HepG2 (cell line): ENCODE data around the gene MADD. TPM values are rescaled to one million over a fixed set of nuclear protein-coding genes. Genes with fewer than 3 reads are reported as not detected.

Experiments used
- BCL3 ChIP-seq: sonication (generic); formaldehyde crosslinking; IDR thresholded peaks from 2 replicates; pipeline ENCODE4 v1.5.1; 2020; ENCODE audit warnings: mild to moderate bottlenecking, missing genetic modification reagents, moderate library complexity
- GTF3A ChIP-seq: sonication (generic); formaldehyde crosslinking; conservative IDR thresholded peaks from 2 replicates; pipeline ENCODE4 v1.4.0; 2020; ENCODE audit warnings: mild to moderate bottlenecking, missing genetic modification reagents
- JUND ChIP-seq: sonication (generic); formaldehyde crosslinking; IDR thresholded peaks from 2 replicates; pipeline ENCODE4 v1.8.0; 2022; ENCODE audit warnings: mild to moderate bottlenecking, missing genetic modification reagents
- KMT2A ChIP-seq: sonication (generic); formaldehyde crosslinking; IDR thresholded peaks from 2 replicates; pipeline ENCODE4 v1.4.0; 2020; ENCODE audit warnings: missing genetic modification reagents
- NCOA2 ChIP-seq: sonication (generic); formaldehyde crosslinking; IDR thresholded peaks from 2 replicates; pipeline ENCODE4 v1.8.0; 2022; ENCODE audit warnings: inconsistent platforms
- PHF8 ChIP-seq: sonication (generic); formaldehyde crosslinking; IDR thresholded peaks from 2 replicates; pipeline ENCODE4 v1.5.0; 2020; ENCODE audit warnings: missing genetic modification reagents
- RBM39 ChIP-seq: fragments of 200-400 bp; formaldehyde crosslinking; IDR thresholded peaks from one replicate; pipeline ENCODE4 v1.6.1; 2018; ENCODE audit warnings: antibody characterized with exemption, mild to moderate bottlenecking, low read depth, low read length; ENCODE audit not compliant: poor library complexity, severe bottlenecking
- TBP ChIP-seq: sonication (generic); formaldehyde crosslinking; IDR thresholded peaks from 2 replicates; pipeline ENCODE4 v1.5.0; 2020; ENCODE audit warnings: missing genetic modification reagents
- ZBTB7B ChIP-seq: sonication (generic); formaldehyde crosslinking; IDR thresholded peaks from 2 replicates; pipeline ENCODE4 v1.4.0; 2020; ENCODE audit warnings: missing genetic modification reagents
- ZIK1 ChIP-seq: sonication (generic); formaldehyde crosslinking; IDR thresholded peaks from 2 replicates; pipeline ENCODE4 v1.5.0; 2020; ENCODE audit warnings: mild to moderate bottlenecking, low read depth, missing genetic modification reagents, borderline replicate concordance
- ZNF235 ChIP-seq: sonication (generic); formaldehyde crosslinking; IDR thresholded peaks from 2 replicates; pipeline ENCODE4 v1.8.1; 2023; ENCODE audit warnings: mild to moderate bottlenecking, missing genetic modification reagents, borderline replicate concordance
- ZNF501 ChIP-seq: sonication (generic); formaldehyde crosslinking; IDR thresholded peaks from 2 replicates; pipeline ENCODE4 v1.5.1; 2020; ENCODE audit warnings: mild to moderate bottlenecking, moderate library complexity, missing genetic modification reagents
- ZNF512 ChIP-seq: sonication (generic); formaldehyde crosslinking; IDR thresholded peaks from 2 replicates; pipeline ENCODE4 v1.4.0; 2020; ENCODE audit warnings: mild to moderate bottlenecking, missing genetic modification reagents
- ZNF512B ChIP-seq: sonication (generic); formaldehyde crosslinking; IDR thresholded peaks from 2 replicates; pipeline ENCODE4 v1.5.1; 2020; ENCODE audit warnings: missing genetic modification reagents, mild to moderate bottlenecking, borderline replicate concordance
- ZNF550 ChIP-seq: sonication (generic); formaldehyde crosslinking; IDR thresholded peaks from 2 replicates; pipeline ENCODE4 v1.4.0; 2020; ENCODE audit warnings: mild to moderate bottlenecking, missing genetic modification reagents, borderline replicate concordance
- ZNF737 ChIP-seq: sonication (generic); formaldehyde crosslinking; IDR thresholded peaks from 2 replicates; pipeline ENCODE4 v1.5.0; 2020; ENCODE audit warnings: missing genetic modification reagents, mild to moderate bottlenecking, borderline replicate concordance
- ZNF792 ChIP-seq: IDR thresholded peaks from 2 replicates; pipeline ENCODE4 v1.6.1; 2016
- ZNF850 ChIP-seq: sonication (generic); formaldehyde crosslinking; conservative IDR thresholded peaks from 2 replicates; pipeline ENCODE4 v1.9.0; 2021; ENCODE audit warnings: mild to moderate bottlenecking, missing genetic modification reagents
- polyA plus RNA-seq, 8 experiments: library from polyadenylated mRNA; depleted of rRNA in 3 of 8; stranded (reverse) in 7 of 8; unstranded in 1 of 8; fragments of >200 nt; fragmentation: Illumina TruSeq in 4 of 8; extraction: Trizol in 4 of 8; gene quantifications; 2 replicates each; pipeline versions ENCODE4 v1.2.1 to v1.2.3, GENCODE V29; 2011 to 2016; ENCODE audit warnings: low read depth in 4 of 8, missing spikeins in 1 of 8, mixed read lengths in 1 of 8; ENCODE audit not compliant: insufficient read depth in 1 of 8
- total RNA-seq, 5 experiments: library from RNA; depleted of rRNA; stranded (reverse); fragments of >200 nt; fragmentation: Illumina TruSeq; extraction: Trizol; gene quantifications; 2 replicates each; pipeline ENCODE4 v1.2.3, GENCODE V29; 2016; ENCODE audit warnings: low read depth in 1 of 5
- TF ChIP-seq, protein P1 (sequence below): sonication (generic); formaldehyde crosslinking; IDR thresholded peaks from 2 replicates; pipeline ENCODE4 v1.8.0; 2022; ENCODE audit warnings: mild to moderate bottlenecking, missing genetic modification reagents, moderate library complexity
- TF ChIP-seq, protein P2 (sequence below): sonication (generic); formaldehyde crosslinking; IDR thresholded peaks from 2 replicates; pipeline ENCODE4 v1.9.0; 2022; ENCODE audit warnings: low read depth, missing genetic modification reagents
- TF ChIP-seq, protein P3 (sequence below): sonication (generic); formaldehyde crosslinking; IDR thresholded peaks from 2 replicates; pipeline ENCODE4 v1.4.0; 2020; ENCODE audit warnings: missing genetic modification reagents, borderline replicate concordance

MADD gene
- total and polyA plus RNA-seq, 2 of the 13 experiments (the other 11 are each of a cell fraction or from before 2014, with no cell fraction given), result 18.0 to 29.2 TPM

- no peak for TF ChIP-seq RBM39
- no peak for TF ChIP-seq ZNF550 (CRISPR knock-in tag)
- no peak for TF ChIP-seq ZNF792 (CRISPR knock-in tag)
- no peak for TF ChIP-seq KMT2A (CRISPR knock-in tag)
- no peak for TF ChIP-seq PHF8 (CRISPR knock-in tag)
- no peak for TF ChIP-seq ZNF512 (CRISPR knock-in tag)
- TF ChIP-seq TBP, result no peak
- TF ChIP-seq, protein P1, sequence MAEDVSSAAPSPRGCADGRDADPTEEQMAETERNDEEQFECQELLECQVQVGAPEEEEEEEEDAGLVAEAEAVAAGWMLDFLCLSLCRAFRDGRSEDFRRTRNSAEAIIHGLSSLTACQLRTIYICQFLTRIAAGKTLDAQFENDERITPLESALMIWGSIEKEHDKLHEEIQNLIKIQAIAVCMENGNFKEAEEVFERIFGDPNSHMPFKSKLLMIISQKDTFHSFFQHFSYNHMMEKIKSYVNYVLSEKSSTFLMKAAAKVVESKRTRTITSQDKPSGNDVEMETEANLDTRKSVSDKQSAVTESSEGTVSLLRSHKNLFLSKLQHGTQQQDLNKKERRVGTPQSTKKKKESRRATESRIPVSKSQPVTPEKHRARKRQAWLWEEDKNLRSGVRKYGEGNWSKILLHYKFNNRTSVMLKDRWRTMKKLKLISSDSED (CRISPR knock-in tag), result no peak
- TF ChIP-seq GTF3A (CRISPR knock-in tag), result no peak
- peak; percentile 76; the same call in 1 of the 2 replicates for TF ChIP-seq ZNF501
- TF ChIP-seq ZNF235, result no peak
- TF ChIP-seq, protein P2, sequence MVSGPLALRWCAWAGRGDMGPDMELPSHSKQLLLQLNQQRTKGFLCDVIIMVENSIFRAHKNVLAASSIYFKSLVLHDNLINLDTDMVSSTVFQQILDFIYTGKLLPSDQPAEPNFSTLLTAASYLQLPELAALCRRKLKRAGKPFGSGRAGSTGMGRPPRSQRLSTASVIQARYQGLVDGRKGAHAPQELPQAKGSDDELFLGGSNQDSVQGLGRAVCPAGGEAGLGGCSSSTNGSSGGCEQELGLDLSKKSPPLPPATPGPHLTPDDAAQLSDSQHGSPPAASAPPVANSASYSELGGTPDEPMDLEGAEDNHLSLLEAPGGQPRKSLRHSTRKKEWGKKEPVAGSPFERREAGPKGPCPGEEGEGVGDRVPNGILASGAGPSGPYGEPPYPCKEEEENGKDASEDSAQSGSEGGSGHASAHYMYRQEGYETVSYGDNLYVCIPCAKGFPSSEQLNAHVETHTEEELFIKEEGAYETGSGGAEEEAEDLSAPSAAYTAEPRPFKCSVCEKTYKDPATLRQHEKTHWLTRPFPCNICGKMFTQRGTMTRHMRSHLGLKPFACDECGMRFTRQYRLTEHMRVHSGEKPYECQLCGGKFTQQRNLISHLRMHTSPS (CRISPR knock-in tag), result no peak
- TF ChIP-seq ZNF512B, result no peak
- TF ChIP-seq ZNF850 (CRISPR knock-in tag), result no peak
- peak; percentile 64; the same call in 1 of the 2 replicates for TF ChIP-seq ZBTB7B (CRISPR knock-in tag)
- TF ChIP-seq NCOA2 (CRISPR knock-in tag), result no peak
- TF ChIP-seq ZIK1 (CRISPR knock-in tag), result no peak
- no peak for TF ChIP-seq ZNF737
- TF ChIP-seq JUND (CRISPR knock-in tag), result no peak
- no peak for TF ChIP-seq BCL3 (CRISPR knock-in tag)
- TF ChIP-seq, protein P3, sequence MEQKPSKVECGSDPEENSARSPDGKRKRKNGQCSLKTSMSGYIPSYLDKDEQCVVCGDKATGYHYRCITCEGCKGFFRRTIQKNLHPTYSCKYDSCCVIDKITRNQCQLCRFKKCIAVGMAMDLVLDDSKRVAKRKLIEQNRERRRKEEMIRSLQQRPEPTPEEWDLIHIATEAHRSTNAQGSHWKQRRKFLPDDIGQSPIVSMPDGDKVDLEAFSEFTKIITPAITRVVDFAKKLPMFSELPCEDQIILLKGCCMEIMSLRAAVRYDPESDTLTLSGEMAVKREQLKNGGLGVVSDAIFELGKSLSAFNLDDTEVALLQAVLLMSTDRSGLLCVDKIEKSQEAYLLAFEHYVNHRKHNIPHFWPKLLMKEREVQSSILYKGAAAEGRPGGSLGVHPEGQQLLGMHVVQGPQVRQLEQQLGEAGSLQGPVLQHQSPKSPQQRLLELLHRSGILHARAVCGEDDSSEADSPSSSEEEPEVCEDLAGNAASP (CRISPR knock-in tag), result no peak
Observed at GRCh38 chr11:47253660-47254059, 16.3 kb upstream of the MADD start (continued).
